ENCODE data around the gene TMEM176B.

GRCh38 chr7:150745876-150746275 lies 54.3 kb downstream of the TMEM176B start:
- no peak for TF ChIP-seq POLR2AphosphoS5 (IDR thresholded peaks at IDR 0.05; ENCODE audit: insufficient read depth, low read depth, low read length)
- TF ChIP-seq, protein P1, sequence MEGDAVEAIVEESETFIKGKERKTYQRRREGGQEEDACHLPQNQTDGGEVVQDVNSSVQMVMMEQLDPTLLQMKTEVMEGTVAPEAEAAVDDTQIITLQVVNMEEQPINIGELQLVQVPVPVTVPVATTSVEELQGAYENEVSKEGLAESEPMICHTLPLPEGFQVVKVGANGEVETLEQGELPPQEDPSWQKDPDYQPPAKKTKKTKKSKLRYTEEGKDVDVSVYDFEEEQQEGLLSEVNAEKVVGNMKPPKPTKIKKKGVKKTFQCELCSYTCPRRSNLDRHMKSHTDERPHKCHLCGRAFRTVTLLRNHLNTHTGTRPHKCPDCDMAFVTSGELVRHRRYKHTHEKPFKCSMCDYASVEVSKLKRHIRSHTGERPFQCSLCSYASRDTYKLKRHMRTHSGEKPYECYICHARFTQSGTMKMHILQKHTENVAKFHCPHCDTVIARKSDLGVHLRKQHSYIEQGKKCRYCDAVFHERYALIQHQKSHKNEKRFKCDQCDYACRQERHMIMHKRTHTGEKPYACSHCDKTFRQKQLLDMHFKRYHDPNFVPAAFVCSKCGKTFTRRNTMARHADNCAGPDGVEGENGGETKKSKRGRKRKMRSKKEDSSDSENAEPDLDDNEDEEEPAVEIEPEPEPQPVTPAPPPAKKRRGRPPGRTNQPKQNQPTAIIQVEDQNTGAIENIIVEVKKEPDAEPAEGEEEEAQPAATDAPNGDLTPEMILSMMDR (IDR thresholded peaks at IDR 0.05; ENCODE audit: extremely low read depth in 1 of 2, insufficient read depth in 1 of 2, low read depth in 1 of 2, low read length in 2 of 2): no peak
